OCI-M1 (cell line): ENCODE data around the gene IGF1.
A peak's percentile ranks its signal among the peaks of the same experiment; 100 is the strongest.

Source experiments
- DNase-seq: peaks from one replicate; lab custom pipeline; 2025; lab: John Stamatoyannopoulos, UW

The IGF1 gene

GRCh38 chr12:102426599-102427542 lies 53.5 kb downstream of the IGF1 start:
- peak; percentile 42 for DNase-seq

- DNase-seq = peak; percentile 92
These were observed 55.0 kb downstream of the IGF1 start for GRCh38 chr12:102425109-102426039.

- DNase-seq = peak; percentile 14
These were observed 56.9 kb downstream of the IGF1 start for GRCh38 chr12:102423462-102423861.

GRCh38 chr12:102421802-102422583 lies 58.4 kb downstream of the IGF1 start:
- peak; percentile 52 for DNase-seq

- DNase-seq = no peak
These were observed 61.1 kb downstream of the IGF1 start for GRCh38 chr12:102419094-102419764.

- DNase-seq = no peak
These were observed 63.3 kb downstream of the IGF1 start for GRCh38 chr12:102417055-102417454.

GRCh38 chr12:102415515-102415914 lies 64.8 kb downstream of the IGF1 start:
- DNase-seq = no peak

- no peak for DNase-seq
These were observed 67.0 kb downstream of the IGF1 start for GRCh38 chr12:102413396-102413795.

- no peak for DNase-seq
These were observed 69.9 kb downstream of the IGF1 start for GRCh38 chr12:102410511-102410910.

GRCh38 chr12:102408487-102409297 lies 71.7 kb downstream of the IGF1 start:
- DNase-seq = peak; percentile 32

GRCh38 chr12:102407776-102408486 lies 72.4 kb downstream of the IGF1 start:
- DNase-seq = no peak

- DNase-seq = peak; percentile 84
These were observed 74.3 kb downstream of the IGF1 start for GRCh38 chr12:102406033-102406584.

GRCh38 chr12:102401087-102401486 lies 79.3 kb downstream of the IGF1 start:
- no peak for DNase-seq

GRCh38 chr12:102399653-102400052 lies 80.7 kb downstream of the IGF1 start:
- no peak for DNase-seq

- no peak for DNase-seq
These were observed 84.1 kb downstream of the IGF1 start for GRCh38 chr12:102396276-102396675.

GRCh38 chr12:102394200-102394599 lies 86.2 kb downstream of the IGF1 start:
- DNase-seq = no peak

GRCh38 chr12:102390068-102390467 lies 90.3 kb downstream of the IGF1 start:
- no peak for DNase-seq

GRCh38 chr12:102388469-102388868 lies 91.9 kb downstream of the IGF1 start:
- no peak for DNase-seq

- DNase-seq = no peak
These were observed 95.0 kb downstream of the IGF1 start for GRCh38 chr12:102385343-102385742.
